NB4 (cell line): Measurements from ENCODE around the gene WDR20.

Source experiments
- CTCF ChIP-seq: IDR thresholded peaks from one replicate; pipeline ENCODE4 v1.5.1; 2012; ENCODE audit warnings: low read depth, low read length
- POLR2A ChIP-seq: IDR thresholded peaks from 2 replicates; pipeline ENCODE4 v1.6.1; 2011; ENCODE audit warnings: mild to moderate bottlenecking; ENCODE audit not compliant: insufficient read length; ENCODE audit errors: extremely low read depth

DNA sequence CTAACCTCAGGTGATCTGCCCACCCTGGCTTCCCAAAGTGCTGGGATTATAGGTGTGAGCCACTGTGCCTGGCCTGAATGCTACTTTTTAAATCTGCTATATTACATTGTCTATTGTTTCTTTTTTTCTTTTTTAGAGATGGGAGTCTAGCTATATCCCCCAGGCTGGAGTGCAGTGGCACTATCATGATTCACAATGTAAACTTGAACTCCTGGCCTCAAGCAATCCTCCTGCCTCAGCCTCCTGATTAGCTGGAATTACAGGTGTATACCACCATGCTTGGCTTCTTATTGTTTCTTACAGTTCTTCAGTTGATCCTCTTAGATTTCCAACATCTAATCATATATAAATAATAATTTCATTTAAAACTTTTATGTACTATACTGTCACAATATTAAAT lies 15.3 kb upstream of the WDR20 start:
- no peak for TF ChIP-seq CTCF
- TF ChIP-seq POLR2A, result no peak
